Mammary epithelial cell (primary cell): ENCODE measurements around the gene KLC1.

Experiments used
- EZH2 ChIP-seq: IDR thresholded peaks from 2 replicates; pipeline ENCODE4 v1.6.1; 2012; ENCODE audit warnings: low read length, inconsistent platforms, borderline replicate concordance
- TF ChIP-seq, protein P1 (sequence below), 2 donors: IDR thresholded peaks in 1 of 2; conservative IDR thresholded peaks in 1 of 2; 2 replicates each; pipeline ENCODE4 v1.5.1; 2011 to 2012; ENCODE audit warnings: inconsistent platforms in 2 of 2, low read length in 2 of 2, mild to moderate bottlenecking in 2 of 2, control low read depth in 1 of 2, low read depth in 1 of 2; ENCODE audit not compliant: insufficient read depth in 1 of 2; ENCODE audit errors: extremely low read depth in 1 of 2

DNA sequence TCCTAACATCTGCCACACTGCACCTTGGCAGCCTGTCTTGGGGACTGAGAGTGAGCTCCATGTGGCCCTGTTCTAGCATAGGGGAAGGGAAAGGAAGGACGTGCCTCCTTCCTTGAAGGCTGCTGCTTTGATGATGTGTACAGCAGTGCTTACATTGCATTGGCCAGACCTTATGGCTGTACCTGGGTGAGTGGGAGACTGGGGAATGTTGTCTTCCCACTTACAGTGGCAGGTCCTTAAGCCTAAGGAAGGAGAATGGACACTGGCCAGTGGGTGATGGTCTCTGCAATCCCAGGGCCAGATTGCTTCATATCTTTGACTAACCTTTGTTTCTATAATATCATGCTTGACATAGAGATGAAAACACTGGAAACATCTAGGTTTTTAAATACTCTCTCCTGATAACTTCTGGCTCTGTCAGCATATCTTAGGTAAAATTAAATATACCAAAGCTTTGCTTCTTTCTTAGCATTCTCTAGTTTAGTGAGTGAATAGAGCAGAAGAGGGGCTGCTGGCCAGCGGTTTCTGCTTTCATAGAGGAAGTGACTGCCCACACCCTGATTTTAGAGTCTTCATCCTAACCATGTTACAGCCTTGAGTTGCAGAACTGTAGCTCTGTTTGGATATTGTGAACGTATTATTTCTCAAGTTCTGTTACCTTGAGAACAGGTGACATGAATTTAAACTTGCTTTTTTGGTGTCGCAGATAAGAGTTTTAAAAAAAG, 27.2 kb downstream of the KLC1 start:
- TF ChIP-seq, protein P1, sequence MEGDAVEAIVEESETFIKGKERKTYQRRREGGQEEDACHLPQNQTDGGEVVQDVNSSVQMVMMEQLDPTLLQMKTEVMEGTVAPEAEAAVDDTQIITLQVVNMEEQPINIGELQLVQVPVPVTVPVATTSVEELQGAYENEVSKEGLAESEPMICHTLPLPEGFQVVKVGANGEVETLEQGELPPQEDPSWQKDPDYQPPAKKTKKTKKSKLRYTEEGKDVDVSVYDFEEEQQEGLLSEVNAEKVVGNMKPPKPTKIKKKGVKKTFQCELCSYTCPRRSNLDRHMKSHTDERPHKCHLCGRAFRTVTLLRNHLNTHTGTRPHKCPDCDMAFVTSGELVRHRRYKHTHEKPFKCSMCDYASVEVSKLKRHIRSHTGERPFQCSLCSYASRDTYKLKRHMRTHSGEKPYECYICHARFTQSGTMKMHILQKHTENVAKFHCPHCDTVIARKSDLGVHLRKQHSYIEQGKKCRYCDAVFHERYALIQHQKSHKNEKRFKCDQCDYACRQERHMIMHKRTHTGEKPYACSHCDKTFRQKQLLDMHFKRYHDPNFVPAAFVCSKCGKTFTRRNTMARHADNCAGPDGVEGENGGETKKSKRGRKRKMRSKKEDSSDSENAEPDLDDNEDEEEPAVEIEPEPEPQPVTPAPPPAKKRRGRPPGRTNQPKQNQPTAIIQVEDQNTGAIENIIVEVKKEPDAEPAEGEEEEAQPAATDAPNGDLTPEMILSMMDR (conservative IDR thresholded peaks at IDR 0.05 in 1 of 2, IDR thresholded peaks at IDR 0.05 in 1 of 2; ENCODE audit: extremely low read depth in 1 of 2, insufficient read depth in 1 of 2, low read depth in 1 of 2, low read length in 2 of 2): no peak
- TF ChIP-seq EZH2: no peak
